Measurements from ENCODE around the gene PRODH2. TPM values are rescaled to one million over a fixed set of nuclear protein-coding genes. Genes with fewer than 3 reads are reported as not detected.

PRODH2 gene
- total and polyA plus RNA-seq, 2 of the 13 experiments (the other 11 are each of a cell fraction or from before 2014, with no cell fraction given): 86.7 to 118 TPM

- TF ChIP-seq AKNA (CRISPR knock-in tag; IDR thresholded peaks at IDR 0.05; ENCODE audit: borderline replicate concordance): no peak
- TF ChIP-seq CBX5 (CRISPR knock-in tag; IDR thresholded peaks at IDR 0.05; ENCODE audit: borderline replicate concordance): no peak
- no peak for TF ChIP-seq MAFG (CRISPR knock-in tag; IDR thresholded peaks at IDR 0.05)
- no peak for TF ChIP-seq ZBTB21 (CRISPR knock-in tag; IDR thresholded peaks at IDR 0.05)
- TF ChIP-seq BRCA1 (CRISPR knock-in tag; IDR thresholded peaks at IDR 0.05): no peak
- TF ChIP-seq, protein P1, sequence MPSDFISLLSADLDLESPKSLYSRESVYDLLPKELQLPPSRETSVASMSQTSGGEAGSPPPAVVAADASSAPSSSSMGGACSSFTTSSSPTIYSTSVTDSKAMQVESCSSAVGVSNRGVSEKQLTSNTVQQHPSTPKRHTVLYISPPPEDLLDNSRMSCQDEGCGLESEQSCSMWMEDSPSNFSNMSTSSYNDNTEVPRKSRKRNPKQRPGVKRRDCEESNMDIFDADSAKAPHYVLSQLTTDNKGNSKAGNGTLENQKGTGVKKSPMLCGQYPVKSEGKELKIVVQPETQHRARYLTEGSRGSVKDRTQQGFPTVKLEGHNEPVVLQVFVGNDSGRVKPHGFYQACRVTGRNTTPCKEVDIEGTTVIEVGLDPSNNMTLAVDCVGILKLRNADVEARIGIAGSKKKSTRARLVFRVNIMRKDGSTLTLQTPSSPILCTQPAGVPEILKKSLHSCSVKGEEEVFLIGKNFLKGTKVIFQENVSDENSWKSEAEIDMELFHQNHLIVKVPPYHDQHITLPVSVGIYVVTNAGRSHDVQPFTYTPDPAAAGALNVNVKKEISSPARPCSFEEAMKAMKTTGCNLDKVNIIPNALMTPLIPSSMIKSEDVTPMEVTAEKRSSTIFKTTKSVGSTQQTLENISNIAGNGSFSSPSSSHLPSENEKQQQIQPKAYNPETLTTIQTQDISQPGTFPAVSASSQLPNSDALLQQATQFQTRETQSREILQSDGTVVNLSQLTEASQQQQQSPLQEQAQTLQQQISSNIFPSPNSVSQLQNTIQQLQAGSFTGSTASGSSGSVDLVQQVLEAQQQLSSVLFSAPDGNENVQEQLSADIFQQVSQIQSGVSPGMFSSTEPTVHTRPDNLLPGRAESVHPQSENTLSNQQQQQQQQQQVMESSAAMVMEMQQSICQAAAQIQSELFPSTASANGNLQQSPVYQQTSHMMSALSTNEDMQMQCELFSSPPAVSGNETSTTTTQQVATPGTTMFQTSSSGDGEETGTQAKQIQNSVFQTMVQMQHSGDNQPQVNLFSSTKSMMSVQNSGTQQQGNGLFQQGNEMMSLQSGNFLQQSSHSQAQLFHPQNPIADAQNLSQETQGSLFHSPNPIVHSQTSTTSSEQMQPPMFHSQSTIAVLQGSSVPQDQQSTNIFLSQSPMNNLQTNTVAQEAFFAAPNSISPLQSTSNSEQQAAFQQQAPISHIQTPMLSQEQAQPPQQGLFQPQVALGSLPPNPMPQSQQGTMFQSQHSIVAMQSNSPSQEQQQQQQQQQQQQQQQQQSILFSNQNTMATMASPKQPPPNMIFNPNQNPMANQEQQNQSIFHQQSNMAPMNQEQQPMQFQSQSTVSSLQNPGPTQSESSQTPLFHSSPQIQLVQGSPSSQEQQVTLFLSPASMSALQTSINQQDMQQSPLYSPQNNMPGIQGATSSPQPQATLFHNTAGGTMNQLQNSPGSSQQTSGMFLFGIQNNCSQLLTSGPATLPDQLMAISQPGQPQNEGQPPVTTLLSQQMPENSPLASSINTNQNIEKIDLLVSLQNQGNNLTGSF (CRISPR knock-in tag; IDR thresholded peaks at IDR 0.05): peak; percentile 79; the same call in 1 of the 2 replicates
- TF ChIP-seq CCAR2 (optimal IDR thresholded peaks at IDR 0.05; ENCODE audit: low read depth, low read length): no peak
- no peak for TF ChIP-seq CENPT (CRISPR knock-in tag; IDR thresholded peaks at IDR 0.05; ENCODE audit: low read depth)
- no peak for TF ChIP-seq ZNF549 (CRISPR knock-in tag; IDR thresholded peaks at IDR 0.05)
- TF ChIP-seq KAT8 (CRISPR knock-in tag; IDR thresholded peaks at IDR 0.05): no peak
- no peak; the same call in 1 of the 2 replicates for TF ChIP-seq HES4 (CRISPR knock-in tag; IDR thresholded peaks at IDR 0.05; ENCODE audit: borderline replicate concordance)
- no peak for TF ChIP-seq TBP (CRISPR knock-in tag; IDR thresholded peaks at IDR 0.05)
Observed at GRCh38 chr19:35797663-35798062, 15.0 kb downstream of the PRODH2 start (continued).
